Aorta (tissue), 5 donors: ENCODE measurements around the gene P4HTM. TPM values are rescaled to one million over a fixed set of nuclear protein-coding genes. Genes with fewer than 3 reads are reported as not detected.
A peak's percentile ranks its signal among the peaks of the same experiment; 100 is the strongest.

Source experiments
- ATAC-seq: fragments of 200-7000 bp; cut with Tn5 transposase; one replicate; pipeline ENCODE4 v1.9.1; 2022; ENCODE audit warnings: moderate library complexity; ENCODE audit not compliant: low FRiP score
- DNase-seq, 2 donors: peaks; one replicate each; pipeline ENCODE4 v3.0.0-alpha.2; 2020
- H3K27ac ChIP-seq, 2 donors: one replicate each; pipeline ENCODE4 v1.5.1; 2013; ENCODE audit warnings: low read length in 2 of 2, mild to moderate bottlenecking in 2 of 2, moderate library complexity in 2 of 2, control low read depth in 1 of 2, inconsistent platforms in 1 of 2, low read depth in 1 of 2
- H3K27me3 ChIP-seq, 2 donors: one replicate each; pipeline ENCODE4 v1.6.1; 2013; ENCODE audit warnings: control low read depth in 1 of 2, low read length in 1 of 2, mild to moderate bottlenecking in 1 of 2, moderate library complexity in 1 of 2; ENCODE audit not compliant: insufficient read depth in 2 of 2, control insufficient read depth in 1 of 2
- H3K36me3 ChIP-seq, 2 donors: one replicate each; pipeline ENCODE4 v1.6.1; 2013; ENCODE audit warnings: control low read depth in 1 of 2, low read length in 1 of 2, mild to moderate bottlenecking in 1 of 2; ENCODE audit not compliant: insufficient read depth in 2 of 2, control insufficient read depth in 1 of 2
- H3K4me1 ChIP-seq, 2 donors: one replicate each; pipeline ENCODE4 v1.6.1; 2013; ENCODE audit warnings: low read length in 2 of 2, control low read depth in 1 of 2, mild to moderate bottlenecking in 1 of 2, moderate library complexity in 1 of 2; ENCODE audit not compliant: insufficient read depth in 2 of 2, control insufficient read depth in 1 of 2
- H3K4me3 ChIP-seq, 2 donors: one replicate each; pipeline ENCODE4 v1.5.1; 2013; ENCODE audit warnings: low read length in 2 of 2, control low read depth in 1 of 2, mild to moderate bottlenecking in 1 of 2
- H3K9me3 ChIP-seq: one replicate; pipeline ENCODE4 v1.6.1; 2013; ENCODE audit warnings: mild to moderate bottlenecking, low read length; ENCODE audit not compliant: control insufficient read depth
- WGBS, 2 donors: extraction: QIAGEN DNeasy Blood & Tissue Kit; methylation state at CpG; one replicate each; pipeline ENCODE4 v1.1.7; 2013; 5-methylcytosine and 5-hydroxymethylcytosine counted together
- intact Hi-C, 2 donors: fragments of 100-400 bp; cut with DNase I; formaldehyde crosslinking; loops; one replicate each; pipeline versions ENCODE4 v1.14.2 to v1.15.0; 2022
- polyA plus RNA-seq, 2 donors: library from polyadenylated mRNA; stranded (reverse); fragments of 200-250 nt; gene quantifications; one replicate each; pipeline ENCODE4 v1.2.3, GENCODE V29; 2013
- total RNA-seq, 2 donors: library from RNA; stranded (reverse); fragmentation: NEBNext Ultra II Directional; extraction: Animal tissue kit (Norgen Biotek cat#: 25700); gene quantifications; one replicate each; pipeline ENCODE4 v1.2.1, GENCODE V29; 2021
- donor health status: healthy with polysubstance abuse.
- donor health status: Bipolar disorder and iron deficiency.
- donor health status: DM: no; HTN: no; CAD: no.
- donor health status: DM: no; HTN: no; CAD: no.
- donor health status: DM: yes; HTN: yes; CAD: no.

Gene P4HTM
- total and polyA plus RNA-seq, 4 donors = 11.1 to 59.5 (median 29.3) TPM

DNA sequence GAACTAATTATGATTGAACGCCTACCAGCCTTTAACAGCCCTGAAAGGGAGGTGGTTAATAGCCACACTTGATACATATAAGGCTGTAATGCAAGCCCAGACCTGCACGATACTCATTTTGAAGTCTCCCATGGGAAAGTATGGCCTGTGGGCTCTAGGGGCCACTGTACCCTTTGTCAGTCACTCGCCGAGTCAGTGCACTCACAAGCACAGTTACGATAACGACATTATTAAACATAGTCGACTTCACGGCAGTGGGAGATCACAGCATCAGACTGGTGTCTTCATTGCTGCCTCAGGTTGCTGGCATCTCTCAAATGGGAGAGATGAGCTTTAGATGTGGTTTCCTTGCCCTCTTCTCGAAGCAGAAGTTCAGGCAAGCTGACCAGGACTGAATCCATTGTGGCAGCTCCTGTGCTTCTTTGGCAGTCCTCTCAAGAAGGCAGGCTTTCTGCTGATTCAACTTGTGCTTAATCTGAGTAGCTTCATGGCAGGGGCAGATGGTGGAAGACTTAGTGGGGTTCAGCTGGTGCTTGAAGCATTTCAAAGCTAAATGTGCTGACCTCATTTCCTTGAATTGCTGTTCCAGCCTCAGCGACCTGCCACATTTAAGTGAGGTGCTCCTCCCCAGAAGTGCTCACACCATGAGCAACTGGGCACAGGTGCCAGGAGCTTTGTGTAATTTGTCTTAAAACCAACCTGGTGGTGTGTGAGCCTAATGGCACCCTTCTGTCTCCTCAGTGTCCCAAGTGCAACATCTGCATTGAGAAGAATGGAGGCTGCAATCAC, 15.8 kb upstream of the P4HTM start:
- Histone ChIP-seq H3K4me1 (no peaks in the 10 kb centered on the region), H3K9me3 (no peaks in the 10 kb centered on the region), H3K27ac (no peak overlapping the region), H3K27me3 (no peaks in the 10 kb centered on the region), H3K4me3 (no peak overlapping the region), H3K36me3 (peaks cover 9 to 18% of the 10 kb centered on the region in 2 donors)
- DNase-seq = peak in 1 of 2 donors; percentile 14
- ATAC-seq = no peak
- WGBS, 2 donors = 91 to 92% methylated on average over 10 of the region's 10 CpGs
- intact Hi-C loops = no loop called here

DNA sequence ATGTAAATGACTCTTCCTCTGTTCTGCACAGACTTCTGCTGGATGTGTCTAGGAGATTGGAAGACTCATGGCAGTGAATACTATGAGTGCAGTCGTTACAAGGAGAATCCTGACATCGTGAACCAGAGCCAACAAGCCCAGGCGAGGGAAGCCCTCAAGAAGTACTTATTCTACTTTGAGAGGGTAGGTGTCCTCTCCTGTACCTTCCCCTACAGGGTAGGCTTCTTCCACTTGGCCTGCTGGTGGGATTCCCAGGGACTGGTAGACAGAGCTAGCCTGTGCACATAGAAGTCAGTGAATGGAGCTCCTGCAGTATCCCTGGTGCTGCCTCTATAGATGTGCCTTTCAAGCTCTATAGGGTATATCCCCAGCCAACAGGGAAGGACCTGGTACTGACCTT, 10.6 kb upstream of the P4HTM start:
- H3K9me3 ChIP-seq = no peaks in the 10 kb centered on the region
- H3K36me3 ChIP-seq = peaks cover 3 to 19% of the 10 kb centered on the region in 2 donors
- 92% methylated on average over 3 of the region's 3 CpGs for WGBS, 2 donors
- peak in 1 of 2 donors; percentile 58 for DNase-seq
- intact Hi-C loops = no loop called here
- no peak for ATAC-seq
- H3K4me1 ChIP-seq = no peaks in the 10 kb centered on the region
- no peaks in the 10 kb centered on the region for H3K27me3 ChIP-seq
- H3K4me3 ChIP-seq = no peak overlapping the region
- H3K27ac ChIP-seq = no peak overlapping the region

DNA sequence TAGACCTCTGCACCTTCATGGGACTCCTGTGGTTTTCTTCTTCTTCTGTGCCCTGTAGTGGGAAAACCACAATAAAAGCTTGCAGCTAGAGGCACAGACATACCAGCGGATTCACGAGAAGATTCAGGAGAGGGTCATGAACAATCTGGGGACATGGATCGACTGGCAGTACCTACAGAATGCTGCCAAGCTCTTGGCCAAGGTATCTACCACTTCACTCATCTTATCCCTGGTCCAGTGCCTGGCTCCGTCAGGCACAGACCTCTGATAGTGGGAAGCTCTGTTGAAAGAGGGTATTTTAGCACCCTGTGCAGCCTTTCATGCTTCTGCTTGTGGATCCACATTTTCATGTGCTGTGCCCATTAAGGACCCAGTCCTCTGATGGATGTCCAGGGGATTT, 9.7 kb upstream of the P4HTM start:
- no peak for ATAC-seq
- intact Hi-C loops = no loop called here

DNA sequence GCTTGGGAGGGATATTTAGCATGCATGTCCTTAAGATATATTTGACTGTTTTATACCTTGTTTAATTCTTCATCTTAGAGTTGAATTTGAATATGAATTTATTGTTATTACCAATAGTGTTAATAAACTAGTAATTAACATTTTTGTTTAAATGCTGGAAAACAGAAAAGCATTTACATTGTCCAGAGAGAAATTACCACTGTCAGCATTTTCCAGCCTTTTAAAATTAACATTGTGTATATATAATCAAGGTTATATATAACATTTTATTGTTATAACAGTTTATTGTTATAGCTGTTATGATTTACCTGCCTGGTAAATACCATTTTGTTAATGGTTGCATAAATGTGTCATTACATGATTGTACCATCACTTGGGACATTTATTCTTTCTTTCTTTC, 8.0 kb upstream of the P4HTM start:
- no peaks in the 10 kb centered on the region for H3K9me3 ChIP-seq
- ATAC-seq (no peak), DNase-seq (no peak)
- no peaks in the 10 kb centered on the region for H3K27me3 ChIP-seq
- H3K36me3 ChIP-seq = peaks cover 6 to 15% of the 10 kb centered on the region in 2 donors
- intact Hi-C loops = no loop called here
- H3K4me1 ChIP-seq = no peaks in the 10 kb centered on the region
- H3K27ac ChIP-seq = no peak overlapping the region
- no peak overlapping the region for H3K4me3 ChIP-seq

More for the DNA sequence above, 9.7 kb upstream of the P4HTM start:
- no peaks in the 10 kb centered on the region for H3K27me3 ChIP-seq
- H3K36me3 ChIP-seq = peaks cover 3 to 16% of the 10 kb centered on the region in 2 donors
- DNase-seq = peak in 1 of 2 donors; percentile 34
- 93 to 95% methylated on average over 4 of the region's 4 CpGs for WGBS, 2 donors
- no peak overlapping the region for H3K27ac ChIP-seq
- H3K4me3 ChIP-seq = no peak overlapping the region
- no peaks in the 10 kb centered on the region for H3K9me3 ChIP-seq
- no peaks in the 10 kb centered on the region for H3K4me1 ChIP-seq

DNA sequence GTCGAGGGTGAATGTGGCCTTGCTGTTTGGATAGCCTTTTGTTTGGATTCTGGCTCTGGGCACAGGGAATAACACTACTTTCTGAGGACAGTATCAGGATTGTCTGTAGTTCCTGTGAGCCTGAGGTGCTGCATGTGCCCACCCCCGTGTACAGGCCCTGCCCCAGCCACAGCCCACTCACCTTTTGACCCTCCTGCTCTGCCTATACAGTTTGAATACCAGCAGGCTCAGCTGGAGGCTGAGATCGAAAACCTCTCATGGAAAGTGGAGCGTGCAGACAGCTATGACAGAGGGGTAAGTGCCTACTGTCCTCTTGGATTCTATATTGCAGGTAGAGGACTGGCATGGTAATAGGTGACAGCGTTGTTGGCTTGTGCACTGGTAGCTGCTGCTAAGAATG, 7.4 kb upstream of the P4HTM start:
- no peak overlapping the region for H3K4me3 ChIP-seq
- WGBS, 2 donors = 71 to 74% methylated on average over 5 of the region's 5 CpGs
- H3K36me3 ChIP-seq = peaks cover 6 to 15% of the 10 kb centered on the region in 2 donors
- no peaks in the 10 kb centered on the region for H3K27me3 ChIP-seq
- no peaks in the 10 kb centered on the region for H3K4me1 ChIP-seq
- ATAC-seq (no peak), DNase-seq (peak in 1 of 2 donors; percentile 21)
- H3K27ac ChIP-seq = no peak overlapping the region
- intact Hi-C loops = no loop called here
- H3K9me3 ChIP-seq = no peaks in the 10 kb centered on the region

DNA sequence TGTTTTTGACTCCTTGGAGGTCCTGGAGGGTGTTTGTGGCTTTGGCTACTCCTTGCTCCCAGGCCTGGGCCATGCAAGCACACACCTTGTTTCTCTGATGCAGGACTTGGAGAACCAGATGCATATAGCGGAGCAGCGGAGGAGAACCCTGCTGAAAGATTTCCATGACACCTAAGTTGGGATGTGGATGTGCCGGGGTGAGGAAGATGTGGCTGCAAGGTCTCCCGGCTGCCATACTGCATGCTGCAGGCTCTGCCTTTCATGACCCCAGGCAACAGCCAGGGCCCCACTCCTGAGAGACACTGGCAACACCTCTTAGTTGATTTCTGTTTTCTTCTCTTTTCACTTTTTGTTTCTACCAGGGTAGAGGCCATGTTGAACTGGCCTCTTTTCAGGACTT, 6.9 kb upstream of the P4HTM start:
- H3K27ac ChIP-seq = no peak overlapping the region
- DNase-seq = peak in 1 of 2 donors; percentile 61
- no peaks in the 10 kb centered on the region for H3K27me3 ChIP-seq
- ATAC-seq = no peak
- intact Hi-C loops = no loop called here
- H3K4me1 ChIP-seq = no peaks in the 10 kb centered on the region
- H3K36me3 ChIP-seq = peaks cover 6 to 15% of the 10 kb centered on the region in 2 donors
- no peaks in the 10 kb centered on the region for H3K9me3 ChIP-seq
- H3K4me3 ChIP-seq = no peak overlapping the region
- 94 to 96% methylated on average over 4 of the region's 4 CpGs for WGBS, 2 donors

DNA sequence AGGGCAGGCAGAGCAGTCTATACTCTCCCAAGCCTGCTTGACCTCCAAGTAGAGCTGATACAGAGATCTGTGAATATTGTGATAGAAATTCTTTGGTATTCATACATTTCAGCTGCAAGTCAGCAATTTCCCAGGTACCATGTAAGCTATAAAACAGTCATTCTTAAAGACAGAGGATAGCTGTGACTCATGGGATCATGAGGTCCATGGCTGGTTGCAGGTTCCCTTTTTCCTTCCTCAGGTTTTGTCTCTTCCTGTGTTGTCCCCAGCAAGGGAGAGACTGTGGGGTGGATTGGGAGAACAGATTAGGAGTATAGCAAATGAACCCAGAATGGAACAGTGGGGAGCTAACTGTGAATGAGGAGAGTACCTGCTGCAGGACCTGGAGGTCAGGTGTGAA, 5.4 kb upstream of the P4HTM start:
- H3K9me3 ChIP-seq = no peaks in the 10 kb centered on the region
- peak in 1 of 2 donors; percentile 5 for DNase-seq
- intact Hi-C loops = loop anchor here in 1 of 2 donors (5.0 kb wide), 1 partner anchor 38 kb away; the partner anchor contains the start of gene NDUFAF3
- H3K27ac ChIP-seq = no peak overlapping the region
- H3K4me3 ChIP-seq = no peak overlapping the region
- no peaks in the 10 kb centered on the region for H3K4me1 ChIP-seq
- no peaks in the 10 kb centered on the region for H3K27me3 ChIP-seq
- peaks cover 3 to 12% of the 10 kb centered on the region in 2 donors for H3K36me3 ChIP-seq
- no peak for ATAC-seq

DNA sequence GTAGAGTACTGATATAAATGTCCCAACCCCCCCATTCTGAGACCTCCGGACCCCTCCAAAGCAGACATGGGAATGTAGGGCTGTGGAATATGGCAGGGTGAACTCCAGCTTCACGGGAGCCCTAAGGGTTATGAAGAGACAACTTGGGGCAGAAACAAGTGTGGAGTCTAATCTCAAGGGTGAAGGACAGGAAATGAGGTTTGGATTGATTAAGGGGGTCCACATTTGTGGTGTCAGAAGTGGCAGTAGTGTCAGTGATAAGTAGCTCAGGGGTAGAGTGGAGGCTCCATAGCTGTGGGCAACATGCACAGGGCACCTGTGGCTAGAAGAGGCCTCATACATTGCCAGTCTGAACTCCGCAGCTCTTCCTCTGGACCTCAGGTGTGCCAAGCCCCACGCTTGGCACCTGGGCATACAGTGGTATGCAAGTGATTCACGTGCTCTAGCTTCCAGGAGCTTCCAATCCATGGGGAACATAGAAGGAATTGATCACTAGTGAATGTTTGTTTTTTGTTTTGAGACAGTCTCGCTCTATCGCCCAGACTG, 4.1 kb upstream of the P4HTM start:
- Histone ChIP-seq H3K4me3 (no peak overlapping the region), H3K27ac (no peak overlapping the region), H3K36me3 (peaks cover 3 to 5% of the 10 kb centered on the region in 2 donors), H3K9me3 (no peaks in the 10 kb centered on the region), H3K27me3 (no peaks in the 10 kb centered on the region), H3K4me1 (no peaks in the 10 kb centered on the region)
- WGBS, 2 donors = 85 to 86% methylated on average over 7 of the region's 7 CpGs
- intact Hi-C loops = loop anchor here in 1 of 2 donors (5.0 kb wide), 1 partner anchor 36 kb away; the partner anchor contains the start of gene NDUFAF3
- no peak for ATAC-seq
- peak; percentile 11 to 12 for DNase-seq
